Measurements from ENCODE around the gene LRPPRC.

DNA sequence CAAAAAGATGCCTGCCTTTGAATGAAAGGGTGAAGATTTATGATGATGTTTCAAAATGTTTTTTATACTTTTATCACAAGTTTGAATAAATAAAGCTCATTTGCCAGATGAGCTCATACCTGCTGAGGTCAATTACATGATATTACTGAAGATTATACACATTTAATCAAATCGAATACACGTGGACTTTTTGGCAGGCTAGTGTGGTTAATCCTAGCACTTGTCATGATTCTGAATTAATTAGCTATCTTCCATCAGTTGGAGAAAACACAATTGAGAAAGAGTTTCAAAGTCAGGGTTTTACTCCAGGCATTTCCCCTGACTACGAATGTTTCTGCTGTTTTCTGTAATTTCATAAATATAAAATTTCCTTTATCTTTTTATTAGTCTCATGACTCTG, 54.4 kb downstream of the LRPPRC start:
- TF ChIP-seq, protein P1, sequence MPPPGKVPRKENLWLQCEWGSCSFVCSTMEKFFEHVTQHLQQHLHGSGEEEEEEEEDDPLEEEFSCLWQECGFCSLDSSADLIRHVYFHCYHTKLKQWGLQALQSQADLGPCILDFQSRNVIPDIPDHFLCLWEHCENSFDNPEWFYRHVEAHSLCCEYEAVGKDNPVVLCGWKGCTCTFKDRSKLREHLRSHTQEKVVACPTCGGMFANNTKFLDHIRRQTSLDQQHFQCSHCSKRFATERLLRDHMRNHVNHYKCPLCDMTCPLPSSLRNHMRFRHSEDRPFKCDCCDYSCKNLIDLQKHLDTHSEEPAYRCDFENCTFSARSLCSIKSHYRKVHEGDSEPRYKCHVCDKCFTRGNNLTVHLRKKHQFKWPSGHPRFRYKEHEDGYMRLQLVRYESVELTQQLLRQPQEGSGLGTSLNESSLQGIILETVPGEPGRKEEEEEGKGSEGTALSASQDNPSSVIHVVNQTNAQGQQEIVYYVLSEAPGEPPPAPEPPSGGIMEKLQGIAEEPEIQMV (tag; conservative IDR thresholded peaks at IDR 0.05; ENCODE audit: low read depth), result no peak
- no peak for TF ChIP-seq GATAD2B (IDR thresholded peaks at IDR 0.05; ENCODE audit: borderline replicate concordance)
- TF ChIP-seq GABPB2 (CRISPR knock-in tag; conservative IDR thresholded peaks at IDR 0.05), result no peak
- no peak for TF ChIP-seq TCFL5 (CRISPR knock-in tag; conservative IDR thresholded peaks at IDR 0.05)
- TF ChIP-seq, protein P2, sequence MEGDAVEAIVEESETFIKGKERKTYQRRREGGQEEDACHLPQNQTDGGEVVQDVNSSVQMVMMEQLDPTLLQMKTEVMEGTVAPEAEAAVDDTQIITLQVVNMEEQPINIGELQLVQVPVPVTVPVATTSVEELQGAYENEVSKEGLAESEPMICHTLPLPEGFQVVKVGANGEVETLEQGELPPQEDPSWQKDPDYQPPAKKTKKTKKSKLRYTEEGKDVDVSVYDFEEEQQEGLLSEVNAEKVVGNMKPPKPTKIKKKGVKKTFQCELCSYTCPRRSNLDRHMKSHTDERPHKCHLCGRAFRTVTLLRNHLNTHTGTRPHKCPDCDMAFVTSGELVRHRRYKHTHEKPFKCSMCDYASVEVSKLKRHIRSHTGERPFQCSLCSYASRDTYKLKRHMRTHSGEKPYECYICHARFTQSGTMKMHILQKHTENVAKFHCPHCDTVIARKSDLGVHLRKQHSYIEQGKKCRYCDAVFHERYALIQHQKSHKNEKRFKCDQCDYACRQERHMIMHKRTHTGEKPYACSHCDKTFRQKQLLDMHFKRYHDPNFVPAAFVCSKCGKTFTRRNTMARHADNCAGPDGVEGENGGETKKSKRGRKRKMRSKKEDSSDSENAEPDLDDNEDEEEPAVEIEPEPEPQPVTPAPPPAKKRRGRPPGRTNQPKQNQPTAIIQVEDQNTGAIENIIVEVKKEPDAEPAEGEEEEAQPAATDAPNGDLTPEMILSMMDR (IDR thresholded peaks at IDR 0.05 in 2 of 3, conservative IDR thresholded peaks at IDR 0.05 in 1 of 3; ENCODE audit: insufficient read depth in 2 of 3, low read depth in 1 of 3, low read length in 3 of 3), result no peak
- TF ChIP-seq, protein P3, sequence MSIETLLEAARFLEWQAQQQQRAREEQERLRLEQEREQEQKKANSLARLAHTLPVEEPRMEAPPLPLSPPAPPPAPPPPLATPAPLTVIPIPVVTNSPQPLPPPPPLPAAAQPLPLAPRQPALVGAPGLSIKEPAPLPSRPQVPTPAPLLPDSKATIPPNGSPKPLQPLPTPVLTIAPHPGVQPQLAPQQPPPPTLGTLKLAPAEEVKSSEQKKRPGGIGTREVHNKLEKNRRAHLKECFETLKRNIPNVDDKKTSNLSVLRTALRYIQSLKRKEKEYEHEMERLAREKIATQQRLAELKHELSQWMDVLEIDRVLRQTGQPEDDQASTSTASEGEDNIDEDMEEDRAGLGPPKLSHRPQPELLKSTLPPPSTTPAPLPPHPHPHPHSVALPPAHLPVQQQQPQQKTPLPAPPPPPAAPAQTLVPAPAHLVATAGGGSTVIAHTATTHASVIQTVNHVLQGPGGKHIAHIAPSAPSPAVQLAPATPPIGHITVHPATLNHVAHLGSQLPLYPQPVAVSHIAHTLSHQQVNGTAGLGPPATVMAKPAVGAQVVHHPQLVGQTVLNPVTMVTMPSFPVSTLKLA (conservative IDR thresholded peaks at IDR 0.05), result no peak
- TF ChIP-seq KLF16 (IDR thresholded peaks at IDR 0.05), result no peak
- no peak for TF ChIP-seq EZH2 (IDR thresholded peaks at IDR 0.05; ENCODE audit: borderline replicate concordance, low read depth, low read length)
- no peak for TF ChIP-seq WHSC1 (IDR thresholded peaks at IDR 0.05; ENCODE audit: low read length)
- no peak for TF ChIP-seq ADNP (tag; IDR thresholded peaks at IDR 0.05)
- TF ChIP-seq, protein P4, sequence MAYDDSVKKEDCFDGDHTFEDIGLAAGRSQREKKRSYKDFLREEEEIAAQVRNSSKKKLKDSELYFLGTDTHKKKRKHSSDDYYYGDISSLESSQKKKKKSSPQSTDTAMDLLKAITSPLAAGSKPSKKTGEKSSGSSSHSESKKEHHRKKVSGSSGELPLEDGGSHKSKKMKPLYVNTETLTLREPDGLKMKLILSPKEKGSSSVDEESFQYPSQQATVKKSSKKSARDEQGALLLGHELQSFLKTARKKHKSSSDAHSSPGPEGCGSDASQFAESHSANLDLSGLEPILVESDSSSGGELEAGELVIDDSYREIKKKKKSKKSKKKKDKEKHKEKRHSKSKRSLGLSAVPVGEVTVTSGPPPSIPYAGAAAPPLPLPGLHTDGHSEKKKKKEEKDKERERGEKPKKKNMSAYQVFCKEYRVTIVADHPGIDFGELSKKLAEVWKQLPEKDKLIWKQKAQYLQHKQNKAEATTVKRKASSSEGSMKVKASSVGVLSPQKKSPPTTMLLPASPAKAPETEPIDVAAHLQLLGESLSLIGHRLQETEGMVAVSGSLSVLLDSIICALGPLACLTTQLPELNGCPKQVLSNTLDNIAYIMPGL (CRISPR knock-in tag; IDR thresholded peaks at IDR 0.05), result no peak
- TF ChIP-seq XRCC5 (IDR thresholded peaks at IDR 0.05; ENCODE audit: low read depth, low read length), result no peak
- no peak for TF ChIP-seq TBP (optimal IDR thresholded peaks at IDR 0.05; ENCODE audit: low read depth, low read length)
- no peak for TF ChIP-seq POLR2A (conservative IDR thresholded peaks at IDR 0.05)

Data from K562 (cell line).